HCT116 (cell line): ENCODE measurements around the gene ALOXE3. TPM values are rescaled to one million over a fixed set of nuclear protein-coding genes. Genes with fewer than 3 reads are reported as not detected.

ENCODE experiments used
- ATAC-seq: fragments of 200-7000 bp; cut with Tn5 transposase; 2 replicates; pipeline ENCODE4 v1.9.1; 2020; ENCODE audit warnings: mild to moderate bottlenecking, moderate library complexity
- BruUV-seq: library from RNA; stranded (reverse); fragments of 400-500 nt; replicated peaks from 2 replicates; lab custom pipeline; 2021; lab: Mats Ljungman, UMichigan
- CTCF ChIA-PET: fragments of 300-600 bp; sonication (Branson Sonifier 250); formaldehyde crosslinking; loops from one replicate; lab custom pipeline; 2021; ENCODE audit warnings: antibody characterized with exemption; lab: Charles Lee
- POLR2A ChIA-PET: fragments of 300-600, 350-600 bp; sonication (Branson Sonifier 250); formaldehyde crosslinking; loops from one replicate; lab custom pipeline; 2021; ENCODE audit warnings: antibody characterized with exemption; lab: Charles Lee
- RAD21 ChIA-PET, 2 experiments: fragments of 300-600 bp; sonication (Branson Sonifier 250); formaldehyde crosslinking; loops; one replicate each; lab custom pipeline; 2023; ENCODE audit warnings: low total read pairs in 2 of 2; ENCODE audit not compliant: uncharacterized antibody in 2 of 2, unreplicated experiment in 2 of 2, low non-redundant PET in 1 of 2; lab: Charles Lee
- DNase-seq: peaks from one replicate; pipeline ENCODE4 v3.0.0-alpha.2; 2010; ENCODE audit warnings: low read depth, low spot score
- H2AFZ ChIP-seq: fragments of 200-600 bp; shearing (Covaris generic), sonication (generic); 2 replicates; pipeline ENCODE4 v1.6.1; 2017; ENCODE audit warnings: low read depth, mixed run types, mixed read lengths, antibody characterized with exemption, low read length; ENCODE audit not compliant: poor library complexity, severe bottlenecking
- H3K27ac ChIP-seq: 2 replicates; pipeline ENCODE4 v1.5.1; 2012; ENCODE audit warnings: low read depth, low read length
- H3K27me3 ChIP-seq: fragments of 200-600 bp; sonication (generic); 2 replicates; pipeline ENCODE4 v1.6.1; 2016; ENCODE audit warnings: mixed run types, low read length, mixed read lengths; ENCODE audit not compliant: insufficient read depth
- H3K36me3 ChIP-seq, 2 experiments: fragments of 200-500 bp in 1 of 2; fragments of 200-600 bp in 1 of 2; sonication (Bioruptor generic) in 1 of 2; sonication (generic) in 1 of 2; 2 replicates each; pipeline versions ENCODE4 v1.5.1 to v1.6.1; 2014 to 2016; ENCODE audit warnings: low read length in 2 of 2, inconsistent platforms in 1 of 2, mixed read lengths in 1 of 2, mixed run types in 1 of 2; ENCODE audit not compliant: insufficient read depth in 2 of 2, control insufficient read depth in 1 of 2
- H3K4me1 ChIP-seq, 2 experiments: fragments of 200-600 bp in 1 of 2; sonication (generic) in 1 of 2; 2 replicates each; pipeline versions ENCODE4 v1.5.1 to v1.6.1; 2012 to 2017; ENCODE audit warnings: low read length in 2 of 2, inconsistent platforms in 1 of 2, mild to moderate bottlenecking in 1 of 2, mixed read lengths in 1 of 2, mixed run types in 1 of 2, moderate library complexity in 1 of 2; ENCODE audit not compliant: insufficient read depth in 2 of 2, control insufficient read depth in 1 of 2
- H3K4me2 ChIP-seq: fragments of 200-600 bp; sonication (generic); 2 replicates; pipeline ENCODE4 v1.6.1; 2017; ENCODE audit warnings: mixed run types, low read length, mixed read lengths
- H3K4me3 ChIP-seq, 2 experiments: fragments of 200-600 bp in 1 of 2; sonication (generic) in 1 of 2; replicated peaks in 1 of 2; 2 replicates each; pipeline ENCODE4 v1.5.1; 2011 to 2016; ENCODE audit warnings: low read length in 2 of 2, control low read depth in 1 of 2, low read depth in 1 of 2, mild to moderate bottlenecking in 1 of 2, mixed read lengths in 1 of 2, mixed run types in 1 of 2
- H3K79me2 ChIP-seq: fragments of 200-600 bp; sonication (generic); 2 replicates; pipeline ENCODE4 v1.6.1; 2017; ENCODE audit warnings: mild to moderate bottlenecking, mixed run types, low read length, moderate library complexity, mixed read lengths; ENCODE audit not compliant: insufficient read depth
- H3K9ac ChIP-seq: fragments of 200-600 bp; sonication (generic); 2 replicates; pipeline ENCODE4 v1.6.1; 2016; ENCODE audit warnings: low read length, mixed read lengths
- H3K9me2 ChIP-seq: fragments of 200-600 bp; sonication (generic), shearing (Covaris generic); 2 replicates; pipeline ENCODE4 v1.6.1; 2017; ENCODE audit warnings: mixed run types, mild to moderate bottlenecking, moderate library complexity; ENCODE audit not compliant: insufficient read depth
- H3K9me3 ChIP-seq, 2 experiments: fragments of 200-500 bp in 1 of 2; fragments of 200-600 bp in 1 of 2; sonication (Bioruptor generic) in 1 of 2; sonication (generic) in 1 of 2; 2 replicates each; pipeline ENCODE4 v1.6.1; 2014 to 2017; ENCODE audit warnings: low read length in 2 of 2, mixed read lengths in 2 of 2, inconsistent platforms in 1 of 2, low read depth in 1 of 2, mild to moderate bottlenecking in 1 of 2, mixed run types in 1 of 2, moderate library complexity in 1 of 2; ENCODE audit not compliant: control insufficient read depth in 1 of 2, insufficient read depth in 1 of 2
- H4K20me1 ChIP-seq: fragments of 200-600 bp; sonication (generic), shearing (Covaris generic); 2 replicates; pipeline ENCODE4 v1.6.1; 2017; ENCODE audit warnings: mixed run types, mild to moderate bottlenecking, moderate library complexity; ENCODE audit not compliant: insufficient read depth
- EGR1 ChIP-seq: IDR thresholded peaks from 2 replicates; pipeline ENCODE4 v1.6.1; 2012; ENCODE audit warnings: low read depth
- JUND ChIP-seq: IDR thresholded peaks from 2 replicates; pipeline ENCODE4 v1.6.1; 2012
- MAX ChIP-seq: IDR thresholded peaks from 2 replicates; pipeline ENCODE4 v1.6.1; 2012
- REST ChIP-seq: IDR thresholded peaks from 2 replicates; pipeline ENCODE4 v1.6.1; 2012; ENCODE audit warnings: low read depth
- SRF ChIP-seq: IDR thresholded peaks from 2 replicates; pipeline ENCODE4 v1.6.1; 2012; ENCODE audit warnings: low read depth
- ZFX ChIP-seq: fragments of 450-650 bp; IDR thresholded peaks from 2 replicates; pipeline ENCODE4 v1.6.1; 2017
- intact Hi-C: fragments of 100-400 bp; cut with micrococcal nuclease; formaldehyde crosslinking; loops from 2 replicates; pipeline ENCODE4 v1.10.0; 2022
- total RNA-seq: library from RNA; stranded (reverse); gene quantifications from one replicate; pipeline ENCODE4 v1.2.1, GENCODE V29; 2021; ENCODE audit not compliant: unreplicated experiment

Gene ALOXE3
- total RNA-seq, 1 experiment from 2014 or later: 3.5 TPM

- H3K36me3 ChIP-seq: peaks cover 31 to 60% of the 10 kb centered on the region in 2 experiments
- no peaks in the 10 kb centered on the region for H3K9me3 ChIP-seq
- no peak for ATAC-seq
- H3K4me1 ChIP-seq: peaks cover 11 to 29% of the 10 kb centered on the region in 2 experiments
- no peaks in the 10 kb centered on the region for H3K9me2 ChIP-seq
- no peak overlapping the region for H3K4me3 ChIP-seq
- H3K9ac ChIP-seq: no peak overlapping the region
- intact Hi-C loops: no loop called here
- H3K4me2 ChIP-seq: no peak overlapping the region
- 0 out of 2 replicates have a peak, but pooled peaks cover 6% of the 10 kb centered on the region for H4K20me1 ChIP-seq
- H2AFZ ChIP-seq: no peak overlapping the region
- no peaks in the 10 kb centered on the region for H3K79me2 ChIP-seq
- ChIA-PET CTCF (no interaction called here), POLR2A (interaction anchor here (0.7 to 0.8 kb wide), 2 partner anchors 9 to 30 kb away, joined by 3 to 4 read pairs; partner anchors contain the start of gene PER1)
- BruUV-seq: no TSS peak
- no peak overlapping the region for H3K27ac ChIP-seq
- TF ChIP-seq EGR1: no peak
- TF ChIP-seq SRF: no peak
- TF ChIP-seq ZFX: no peak
- no peak for TF ChIP-seq REST
- no peak for TF ChIP-seq JUND
- TF ChIP-seq MAX: no peak
- TF ChIP-seq, all 23 proteins: peak for 0
- DNase-seq: no peak
- H3K27me3 ChIP-seq: no peaks in the 10 kb centered on the region
- RAD21 ChIA-PET: no interaction called here
Measured at GRCh38 chr17:8142887-8143580, 24.7 kb upstream of the ALOXE3 start.
